Measurements from ENCODE around the gene CBFB. TPM values are rescaled to one million over a fixed set of nuclear protein-coding genes. Genes with fewer than 3 reads are reported as not detected.

Gene CBFB
- total and polyA plus RNA-seq, 2 experiments from 2014 or later: 26.1 to 26.9 TPM

DNA sequence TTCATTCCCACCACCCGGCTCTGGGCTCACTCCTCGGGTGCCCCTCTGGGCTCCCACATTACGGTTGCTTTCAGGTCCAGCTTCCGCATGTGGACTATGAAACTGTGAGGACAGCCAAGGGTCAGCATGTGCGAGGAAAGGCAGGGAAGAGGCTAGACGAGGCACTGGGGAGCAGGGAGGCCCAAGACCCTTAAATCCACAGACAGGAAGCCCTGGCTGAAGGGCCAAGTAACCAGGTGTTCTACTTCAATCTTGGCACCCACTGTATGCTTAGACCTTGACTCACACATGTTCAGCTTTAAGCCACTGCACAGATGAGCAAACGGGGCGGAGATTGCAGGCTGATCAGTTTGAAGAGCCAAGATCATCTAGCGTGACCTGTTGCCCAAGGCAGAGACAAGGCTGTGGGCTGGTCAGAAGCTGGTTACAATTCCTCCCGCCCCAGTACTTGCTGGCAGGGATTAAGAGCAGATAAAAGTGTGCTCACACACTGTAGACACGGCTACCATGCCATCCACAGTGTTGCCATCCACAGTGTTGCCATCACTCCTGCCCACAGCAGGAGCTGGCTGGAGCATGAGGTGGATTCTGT lies 40.7 kb upstream of the CBFB start, which contains the start of gene CES4A (continued):
- TF ChIP-seq, protein P1, sequence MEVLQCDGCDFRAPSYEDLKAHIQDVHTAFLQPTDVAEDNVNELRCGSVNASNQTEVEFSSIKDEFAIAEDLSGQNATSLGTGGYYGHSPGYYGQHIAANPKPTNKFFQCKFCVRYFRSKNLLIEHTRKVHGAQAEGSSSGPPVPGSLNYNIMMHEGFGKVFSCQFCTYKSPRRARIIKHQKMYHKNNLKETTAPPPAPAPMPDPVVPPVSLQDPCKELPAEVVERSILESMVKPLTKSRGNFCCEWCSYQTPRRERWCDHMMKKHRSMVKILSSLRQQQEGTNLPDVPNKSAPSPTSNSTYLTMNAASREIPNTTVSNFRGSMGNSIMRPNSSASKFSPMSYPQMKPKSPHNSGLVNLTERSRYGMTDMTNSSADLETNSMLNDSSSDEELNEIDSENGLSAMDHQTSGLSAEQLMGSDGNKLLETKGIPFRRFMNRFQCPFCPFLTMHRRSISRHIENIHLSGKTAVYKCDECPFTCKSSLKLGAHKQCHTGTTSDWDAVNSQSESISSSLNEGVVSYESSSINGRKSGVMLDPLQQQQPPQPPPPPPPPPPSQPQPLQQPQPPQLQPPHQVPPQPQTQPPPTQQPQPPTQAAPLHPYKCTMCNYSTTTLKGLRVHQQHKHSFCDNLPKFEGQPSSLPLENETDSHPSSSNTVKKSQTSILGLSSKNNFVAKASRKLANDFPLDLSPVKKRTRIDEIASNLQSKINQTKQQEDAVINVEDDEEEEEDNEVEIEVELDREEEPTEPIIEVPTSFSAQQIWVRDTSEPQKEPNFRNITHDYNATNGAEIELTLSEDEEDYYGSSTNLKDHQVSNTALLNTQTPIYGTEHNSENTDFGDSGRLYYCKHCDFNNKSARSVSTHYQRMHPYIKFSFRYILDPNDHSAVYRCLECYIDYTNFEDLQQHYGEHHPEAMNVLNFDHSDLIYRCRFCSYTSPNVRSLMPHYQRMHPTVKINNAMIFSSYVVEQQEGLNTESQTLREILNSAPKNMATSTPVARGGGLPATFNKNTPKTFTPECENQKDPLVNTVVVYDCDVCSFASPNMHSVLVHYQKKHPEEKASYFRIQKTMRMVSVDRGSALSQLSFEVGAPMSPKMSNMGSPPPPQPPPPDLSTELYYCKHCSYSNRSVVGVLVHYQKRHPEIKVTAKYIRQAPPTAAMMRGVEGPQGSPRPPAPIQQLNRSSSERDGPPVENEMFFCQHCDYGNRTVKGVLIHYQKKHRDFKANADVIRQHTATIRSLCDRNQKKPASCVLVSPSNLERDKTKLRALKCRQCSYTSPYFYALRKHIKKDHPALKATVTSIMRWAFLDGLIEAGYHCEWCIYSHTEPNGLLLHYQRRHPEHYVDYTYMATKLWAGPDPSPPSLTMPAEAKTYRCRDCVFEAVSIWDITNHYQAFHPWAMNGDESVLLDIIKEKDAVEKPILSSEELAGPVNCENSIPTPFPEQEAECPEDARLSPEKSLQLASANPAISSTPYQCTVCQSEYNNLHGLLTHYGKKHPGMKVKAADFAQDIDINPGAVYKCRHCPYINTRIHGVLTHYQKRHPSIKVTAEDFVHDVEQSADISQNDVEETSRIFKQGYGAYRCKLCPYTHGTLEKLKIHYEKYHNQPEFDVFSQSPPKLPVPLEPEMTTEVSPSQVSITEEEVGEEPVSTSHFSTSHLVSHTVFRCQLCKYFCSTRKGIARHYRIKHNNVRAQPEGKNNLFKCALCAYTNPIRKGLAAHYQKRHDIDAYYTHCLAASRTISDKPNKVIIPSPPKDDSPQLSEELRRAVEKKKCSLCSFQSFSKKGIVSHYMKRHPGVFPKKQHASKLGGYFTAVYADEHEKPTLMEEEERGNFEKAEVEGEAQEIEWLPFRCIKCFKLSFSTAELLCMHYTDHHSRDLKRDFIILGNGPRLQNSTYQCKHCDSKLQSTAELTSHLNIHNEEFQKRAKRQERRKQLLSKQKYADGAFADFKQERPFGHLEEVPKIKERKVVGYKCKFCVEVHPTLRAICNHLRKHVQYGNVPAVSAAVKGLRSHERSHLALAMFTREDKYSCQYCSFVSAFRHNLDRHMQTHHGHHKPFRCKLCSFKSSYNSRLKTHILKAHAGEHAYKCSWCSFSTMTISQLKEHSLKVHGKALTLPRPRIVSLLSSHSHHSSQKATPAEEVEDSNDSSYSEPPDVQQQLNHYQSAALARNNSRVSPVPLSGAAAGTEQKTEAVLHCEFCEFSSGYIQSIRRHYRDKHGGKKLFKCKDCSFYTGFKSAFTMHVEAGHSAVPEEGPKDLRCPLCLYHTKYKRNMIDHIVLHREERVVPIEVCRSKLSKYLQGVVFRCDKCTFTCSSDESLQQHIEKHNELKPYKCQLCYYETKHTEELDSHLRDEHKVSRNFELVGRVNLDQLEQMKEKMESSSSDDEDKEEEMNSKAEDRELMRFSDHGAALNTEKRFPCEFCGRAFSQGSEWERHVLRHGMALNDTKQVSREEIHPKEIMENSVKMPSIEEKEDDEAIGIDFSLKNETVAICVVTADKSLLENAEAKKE (CRISPR knock-in tag; IDR thresholded peaks at IDR 0.05): no peak

DNA sequence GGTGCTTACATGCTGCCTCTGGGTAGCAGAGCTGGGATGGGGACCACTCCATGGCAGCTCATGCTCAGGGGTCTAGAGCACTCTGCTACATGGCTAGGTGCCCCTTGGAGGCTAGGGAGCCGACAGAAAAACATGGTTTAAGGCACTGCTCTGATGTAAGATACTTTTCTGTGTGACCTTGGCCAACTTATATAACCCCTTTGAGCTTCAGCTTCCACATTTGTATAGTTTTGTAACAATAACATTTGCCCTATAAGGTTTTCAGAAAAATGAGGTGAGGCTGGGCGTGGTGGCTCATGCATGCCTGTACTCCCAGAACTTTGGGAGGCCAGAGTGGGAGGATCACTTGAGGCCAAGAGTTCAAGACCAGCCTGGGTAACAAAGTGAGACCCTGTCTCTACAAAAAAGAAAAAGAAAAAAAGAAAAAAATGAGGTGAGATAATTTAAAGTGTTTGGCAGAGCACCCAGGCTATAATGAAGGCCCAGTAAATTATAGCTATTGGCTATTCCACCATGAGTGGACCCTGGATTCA lies 37.3 kb upstream of the CBFB start:
- Histone ChIP-seq H3F3A (replicated peaks; ENCODE audit: low read depth) (no peaks in the 10 kb centered on the region), H3K9me2 (ENCODE audit: insufficient read depth) (no peaks in the 10 kb centered on the region), H2AFZ (no peak overlapping the region), H3K79me2 (replicated peaks; ENCODE audit: insufficient read depth) (no peaks in the 10 kb centered on the region), H3K27ac (ENCODE audit: low read depth) (no peak overlapping the region), H3K36me3 (ENCODE audit: insufficient read depth) (no peaks in the 10 kb centered on the region), H3K27me3 (ENCODE audit: insufficient read depth) (no peaks in the 10 kb centered on the region), H3K4me2 (no peak overlapping the region), H4K20me1 (replicated peaks; ENCODE audit: insufficient read depth) (no peaks in the 10 kb centered on the region), H3K4me3 (no peak overlapping the region), H3K4me1 (ENCODE audit: insufficient read depth) (no peaks in the 10 kb centered on the region)
- Mint-ChIP-seq H3K4me3 (no peak overlapping the region), H3K27me3 (ENCODE audit: insufficient read depth, low read depth, poor library complexity) (peaks cover 9% of the 10 kb centered on the region), H3K27ac (no peak overlapping the region), H3K9me3 (no peaks in the 10 kb centered on the region), H3K36me3 (ENCODE audit: low read depth) (no peaks in the 10 kb centered on the region), H3K4me1 (no peaks in the 10 kb centered on the region)
- no peak for ATAC-seq
- no peak for DNase-seq (ENCODE audit: low spot score)
- TF ChIP-seq CREB1 (CRISPR knock-in tag; IDR thresholded peaks at IDR 0.05; ENCODE audit: low read depth) (no peak), ZNF331 (CRISPR knock-in tag; IDR thresholded peaks at IDR 0.05; ENCODE audit: low read depth) (no peak), POLR2AphosphoS5 (IDR thresholded peaks at IDR 0.05; ENCODE audit: low read depth) (no peak), EZH2phosphoT487 (IDR thresholded peaks at IDR 0.05; ENCODE audit: unreplicated experiment) (no peak), NANOG (IDR thresholded peaks at IDR 0.05; ENCODE audit: borderline replicate concordance) (no peak), EZH2 (IDR thresholded peaks at IDR 0.05; ENCODE audit: low read depth, unreplicated experiment) (no peak)
- TF ChIP-seq, protein P2, sequence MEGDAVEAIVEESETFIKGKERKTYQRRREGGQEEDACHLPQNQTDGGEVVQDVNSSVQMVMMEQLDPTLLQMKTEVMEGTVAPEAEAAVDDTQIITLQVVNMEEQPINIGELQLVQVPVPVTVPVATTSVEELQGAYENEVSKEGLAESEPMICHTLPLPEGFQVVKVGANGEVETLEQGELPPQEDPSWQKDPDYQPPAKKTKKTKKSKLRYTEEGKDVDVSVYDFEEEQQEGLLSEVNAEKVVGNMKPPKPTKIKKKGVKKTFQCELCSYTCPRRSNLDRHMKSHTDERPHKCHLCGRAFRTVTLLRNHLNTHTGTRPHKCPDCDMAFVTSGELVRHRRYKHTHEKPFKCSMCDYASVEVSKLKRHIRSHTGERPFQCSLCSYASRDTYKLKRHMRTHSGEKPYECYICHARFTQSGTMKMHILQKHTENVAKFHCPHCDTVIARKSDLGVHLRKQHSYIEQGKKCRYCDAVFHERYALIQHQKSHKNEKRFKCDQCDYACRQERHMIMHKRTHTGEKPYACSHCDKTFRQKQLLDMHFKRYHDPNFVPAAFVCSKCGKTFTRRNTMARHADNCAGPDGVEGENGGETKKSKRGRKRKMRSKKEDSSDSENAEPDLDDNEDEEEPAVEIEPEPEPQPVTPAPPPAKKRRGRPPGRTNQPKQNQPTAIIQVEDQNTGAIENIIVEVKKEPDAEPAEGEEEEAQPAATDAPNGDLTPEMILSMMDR (conservative IDR thresholded peaks at IDR 0.05; ENCODE audit: low read depth in 2 of 2): no peak
- TF ChIP-seq, protein P3, sequence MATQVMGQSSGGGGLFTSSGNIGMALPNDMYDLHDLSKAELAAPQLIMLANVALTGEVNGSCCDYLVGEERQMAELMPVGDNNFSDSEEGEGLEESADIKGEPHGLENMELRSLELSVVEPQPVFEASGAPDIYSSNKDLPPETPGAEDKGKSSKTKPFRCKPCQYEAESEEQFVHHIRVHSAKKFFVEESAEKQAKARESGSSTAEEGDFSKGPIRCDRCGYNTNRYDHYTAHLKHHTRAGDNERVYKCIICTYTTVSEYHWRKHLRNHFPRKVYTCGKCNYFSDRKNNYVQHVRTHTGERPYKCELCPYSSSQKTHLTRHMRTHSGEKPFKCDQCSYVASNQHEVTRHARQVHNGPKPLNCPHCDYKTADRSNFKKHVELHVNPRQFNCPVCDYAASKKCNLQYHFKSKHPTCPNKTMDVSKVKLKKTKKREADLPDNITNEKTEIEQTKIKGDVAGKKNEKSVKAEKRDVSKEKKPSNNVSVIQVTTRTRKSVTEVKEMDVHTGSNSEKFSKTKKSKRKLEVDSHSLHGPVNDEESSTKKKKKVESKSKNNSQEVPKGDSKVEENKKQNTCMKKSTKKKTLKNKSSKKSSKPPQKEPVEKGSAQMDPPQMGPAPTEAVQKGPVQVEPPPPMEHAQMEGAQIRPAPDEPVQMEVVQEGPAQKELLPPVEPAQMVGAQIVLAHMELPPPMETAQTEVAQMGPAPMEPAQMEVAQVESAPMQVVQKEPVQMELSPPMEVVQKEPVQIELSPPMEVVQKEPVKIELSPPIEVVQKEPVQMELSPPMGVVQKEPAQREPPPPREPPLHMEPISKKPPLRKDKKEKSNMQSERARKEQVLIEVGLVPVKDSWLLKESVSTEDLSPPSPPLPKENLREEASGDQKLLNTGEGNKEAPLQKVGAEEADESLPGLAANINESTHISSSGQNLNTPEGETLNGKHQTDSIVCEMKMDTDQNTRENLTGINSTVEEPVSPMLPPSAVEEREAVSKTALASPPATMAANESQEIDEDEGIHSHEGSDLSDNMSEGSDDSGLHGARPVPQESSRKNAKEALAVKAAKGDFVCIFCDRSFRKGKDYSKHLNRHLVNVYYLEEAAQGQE (IDR thresholded peaks at IDR 0.05; ENCODE audit: unreplicated experiment): no peak

Measured in GM23338 (cell line).